ENCODE data around the gene GUCY2F. TPM values are rescaled to one million over a fixed set of nuclear protein-coding genes. Genes with fewer than 3 reads are reported as not detected.

GUCY2F gene
- total RNA-seq, 1 donor from 2014 or later: not detected

DNA sequence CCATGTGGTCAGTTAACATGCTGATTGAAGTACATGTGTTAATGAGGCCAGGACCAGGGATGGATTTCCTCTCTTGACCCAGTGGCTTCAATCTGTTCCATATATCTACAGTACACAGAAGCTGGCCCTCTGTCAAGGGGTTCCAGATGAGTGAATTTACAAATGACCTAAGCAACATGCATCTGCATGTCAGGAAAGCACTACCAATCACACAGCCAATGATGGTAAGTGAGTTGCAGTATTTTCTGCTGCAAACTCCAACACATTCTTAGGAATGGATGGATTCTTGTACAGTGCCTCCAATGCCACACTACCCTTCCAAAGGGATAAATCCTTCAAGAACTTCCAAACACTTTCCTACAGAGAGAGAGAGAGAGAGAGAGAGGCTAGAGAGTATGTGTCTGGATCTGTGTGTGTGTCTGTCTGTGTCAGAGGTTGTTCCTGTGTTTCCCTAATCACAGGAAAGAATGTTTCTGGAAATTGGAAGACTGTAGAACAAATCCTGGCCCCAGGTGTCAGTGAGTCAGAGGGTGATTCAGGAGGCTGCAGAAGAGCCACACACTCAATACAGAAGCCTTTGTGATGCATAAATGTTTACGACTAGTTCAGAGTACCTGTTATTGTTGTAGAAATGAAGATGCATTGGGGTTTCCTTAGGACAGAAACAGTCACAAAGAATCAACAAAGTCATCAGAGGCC, 107.5 kb downstream of the GUCY2F start:
- TF ChIP-seq, protein P1, sequence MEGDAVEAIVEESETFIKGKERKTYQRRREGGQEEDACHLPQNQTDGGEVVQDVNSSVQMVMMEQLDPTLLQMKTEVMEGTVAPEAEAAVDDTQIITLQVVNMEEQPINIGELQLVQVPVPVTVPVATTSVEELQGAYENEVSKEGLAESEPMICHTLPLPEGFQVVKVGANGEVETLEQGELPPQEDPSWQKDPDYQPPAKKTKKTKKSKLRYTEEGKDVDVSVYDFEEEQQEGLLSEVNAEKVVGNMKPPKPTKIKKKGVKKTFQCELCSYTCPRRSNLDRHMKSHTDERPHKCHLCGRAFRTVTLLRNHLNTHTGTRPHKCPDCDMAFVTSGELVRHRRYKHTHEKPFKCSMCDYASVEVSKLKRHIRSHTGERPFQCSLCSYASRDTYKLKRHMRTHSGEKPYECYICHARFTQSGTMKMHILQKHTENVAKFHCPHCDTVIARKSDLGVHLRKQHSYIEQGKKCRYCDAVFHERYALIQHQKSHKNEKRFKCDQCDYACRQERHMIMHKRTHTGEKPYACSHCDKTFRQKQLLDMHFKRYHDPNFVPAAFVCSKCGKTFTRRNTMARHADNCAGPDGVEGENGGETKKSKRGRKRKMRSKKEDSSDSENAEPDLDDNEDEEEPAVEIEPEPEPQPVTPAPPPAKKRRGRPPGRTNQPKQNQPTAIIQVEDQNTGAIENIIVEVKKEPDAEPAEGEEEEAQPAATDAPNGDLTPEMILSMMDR (IDR thresholded peaks at IDR 0.05; ENCODE audit: partially characterized antibody, unreplicated experiment): no peak
- Mint-ChIP-seq H3K4me3 (ENCODE audit: unreplicated experiment) (no peak overlapping the region), H3K27ac (ENCODE audit: unreplicated experiment) (no peak overlapping the region), H3K9me3 (ENCODE audit: unreplicated experiment) (no peaks in the 10 kb centered on the region), H3K27me3 (ENCODE audit: unreplicated experiment) (no peaks in the 10 kb centered on the region), H3K36me3 (ENCODE audit: unreplicated experiment) (no peaks in the 10 kb centered on the region), H3K4me1 (ENCODE audit: low read depth, unreplicated experiment) (no peaks in the 10 kb centered on the region)
- no peak for DNase-seq

DNA sequence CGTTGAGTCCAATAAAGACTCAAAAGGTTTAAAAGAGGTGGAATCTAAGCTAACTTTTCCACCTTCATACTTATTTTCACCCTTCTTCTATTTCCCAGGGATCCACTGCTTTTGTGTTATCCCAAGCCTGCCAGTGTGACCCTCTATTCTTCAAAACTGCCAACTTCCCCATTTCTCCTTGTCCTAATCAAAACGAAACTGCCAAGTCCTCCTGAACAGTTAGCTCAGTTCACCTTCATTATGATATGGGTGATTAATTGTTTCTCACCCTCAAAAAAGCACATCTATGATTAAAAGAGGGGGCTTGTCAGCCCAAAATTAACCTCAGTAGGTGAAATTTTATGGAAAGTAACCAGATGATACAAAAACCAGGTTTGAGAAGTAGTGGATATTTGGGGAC, 108.4 kb downstream of the GUCY2F start:
- Mint-ChIP-seq H3K9me3 (ENCODE audit: unreplicated experiment) (no peaks in the 10 kb centered on the region), H3K27me3 (ENCODE audit: unreplicated experiment) (no peaks in the 10 kb centered on the region), H3K27ac (ENCODE audit: unreplicated experiment) (no peak overlapping the region), H3K4me3 (ENCODE audit: unreplicated experiment) (no peak overlapping the region), H3K36me3 (ENCODE audit: unreplicated experiment) (no peaks in the 10 kb centered on the region), H3K4me1 (ENCODE audit: low read depth, unreplicated experiment) (no peaks in the 10 kb centered on the region)
- TF ChIP-seq, protein P1 (IDR thresholded peaks at IDR 0.05; ENCODE audit: partially characterized antibody, unreplicated experiment): no peak
- no peak for DNase-seq

DNA sequence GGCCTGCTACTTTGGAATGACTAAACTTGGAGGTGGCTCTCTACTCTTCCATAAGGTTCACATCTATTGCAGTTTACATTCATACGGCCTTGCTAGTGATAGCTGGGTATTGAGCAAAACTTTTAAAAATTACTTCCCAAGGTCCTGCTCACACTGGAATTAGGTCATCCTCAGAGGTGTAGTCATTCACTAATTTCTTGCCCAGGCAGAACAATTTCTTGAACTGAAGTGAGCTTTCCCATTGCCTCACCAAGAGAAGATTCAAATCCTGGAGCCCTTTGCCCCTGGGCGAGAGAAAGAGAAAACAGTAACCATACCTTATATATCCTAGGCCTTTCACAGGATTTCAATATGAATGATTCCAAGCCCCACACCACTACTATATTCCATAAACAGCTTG, 109.2 kb downstream of the GUCY2F start:
- Mint-ChIP-seq H3K9me3 (ENCODE audit: unreplicated experiment) (no peaks in the 10 kb centered on the region), H3K27ac (ENCODE audit: unreplicated experiment) (no peak overlapping the region), H3K27me3 (ENCODE audit: unreplicated experiment) (no peaks in the 10 kb centered on the region), H3K36me3 (ENCODE audit: unreplicated experiment) (no peaks in the 10 kb centered on the region), H3K4me1 (ENCODE audit: low read depth, unreplicated experiment) (no peaks in the 10 kb centered on the region), H3K4me3 (ENCODE audit: unreplicated experiment) (no peak overlapping the region)
- DNase-seq: no peak
- TF ChIP-seq, protein P1 (IDR thresholded peaks at IDR 0.05; ENCODE audit: partially characterized antibody, unreplicated experiment): no peak

- no peak for DNase-seq
- no peak overlapping the region for H3K4me3 Mint-ChIP-seq (ENCODE audit: unreplicated experiment)
- TF ChIP-seq, protein P1 (IDR thresholded peaks at IDR 0.05; ENCODE audit: partially characterized antibody, unreplicated experiment): no peak
- no peaks in the 10 kb centered on the region for H3K4me1 Mint-ChIP-seq (ENCODE audit: low read depth, unreplicated experiment)
- no peaks in the 10 kb centered on the region for H3K36me3 Mint-ChIP-seq (ENCODE audit: unreplicated experiment)
- H3K27ac Mint-ChIP-seq (ENCODE audit: unreplicated experiment): no peak overlapping the region
- H3K27me3 Mint-ChIP-seq (ENCODE audit: unreplicated experiment): no peaks in the 10 kb centered on the region
- no peaks in the 10 kb centered on the region for H3K9me3 Mint-ChIP-seq (ENCODE audit: unreplicated experiment)
These were observed 109.6 kb downstream of the GUCY2F start for GRCh38 chrX:109372291-109372690.

DNA sequence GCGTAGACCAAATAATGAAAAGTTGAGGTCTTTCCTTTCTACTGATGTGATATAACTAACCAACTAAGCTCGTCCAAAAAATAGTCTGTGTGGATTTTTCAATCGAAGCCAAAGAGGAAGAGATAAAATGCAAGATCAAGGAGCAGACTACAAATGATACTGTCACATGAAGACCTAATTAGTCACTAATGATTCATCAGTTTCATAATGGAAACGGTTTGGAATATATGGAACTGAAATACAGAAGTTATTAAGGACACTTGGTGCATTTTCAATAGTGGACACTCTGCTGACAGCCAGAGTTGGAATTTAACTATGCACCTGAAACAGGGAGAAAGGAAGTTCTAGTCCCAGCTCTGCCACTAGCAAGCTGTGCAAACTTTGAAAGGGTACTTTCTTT, 119.8 kb downstream of the GUCY2F start:
- TF ChIP-seq, protein P1 (IDR thresholded peaks at IDR 0.05; ENCODE audit: partially characterized antibody, unreplicated experiment): no peak
- Mint-ChIP-seq H3K27ac (ENCODE audit: unreplicated experiment) (no peak overlapping the region), H3K36me3 (ENCODE audit: unreplicated experiment) (no peaks in the 10 kb centered on the region), H3K4me1 (ENCODE audit: low read depth, unreplicated experiment) (no peaks in the 10 kb centered on the region), H3K9me3 (ENCODE audit: unreplicated experiment) (no peaks in the 10 kb centered on the region), H3K27me3 (ENCODE audit: unreplicated experiment) (no peaks in the 10 kb centered on the region), H3K4me3 (ENCODE audit: unreplicated experiment) (no peak overlapping the region)
- no peak for DNase-seq
